K562 (cell line): Measurements from ENCODE around the gene BIRC5. TPM values are rescaled to one million over a fixed set of nuclear protein-coding genes. Genes with fewer than 3 reads are reported as not detected.

ENCODE experiments used
- DMBX1 ChIP-seq: fragments of 250-450 bp; sonication (Bioruptor Pico); IDR thresholded peaks from 2 replicates; pipeline ENCODE4 v1.8.0; 2022; ENCODE audit warnings: inconsistent platforms, mild to moderate bottlenecking, moderate library complexity, borderline replicate concordance
- ETV6 ChIP-seq, 3 experiments: fragments of 150-350 bp in 1 of 3; sonication (generic) in 1 of 3; formaldehyde crosslinking in 1 of 3; IDR thresholded peaks; 2 replicates each; pipeline versions ENCODE4 v1.6.1 to v1.8.0; 2014 to 2022; ENCODE audit warnings: borderline replicate concordance in 2 of 3, low read depth in 2 of 3, antibody characterized with exemption in 1 of 3, low read length in 1 of 3, mild to moderate bottlenecking in 1 of 3, missing genetic modification reagents in 1 of 3
- GABPB2 ChIP-seq: fragments of 250-450 bp; sonication (Bioruptor Pico); conservative IDR thresholded peaks from 2 replicates; pipeline ENCODE4 v1.5.1; 2021; ENCODE audit warnings: mild to moderate bottlenecking
- GTF2E2 ChIP-seq: fragments of 200-800 bp; sonication (Bioruptor generic); IDR thresholded peaks from 2 replicates; pipeline ENCODE4 v1.6.1; 2016; ENCODE audit warnings: missing genetic modification characterization, missing compliant biosample characterization
- ID3 ChIP-seq, 2 experiments: fragments of 250-450 bp in 1 of 2; fragments of 450-650 bp in 1 of 2; sonication (Bioruptor Pico) in 1 of 2; IDR thresholded peaks; 2 replicates each; pipeline versions ENCODE4 v1.6.1 to v1.8.0; 2016 to 2021; ENCODE audit warnings: mild to moderate bottlenecking in 2 of 2, moderate library complexity in 2 of 2, missing compliant biosample characterization in 1 of 2, missing genetic modification characterization in 1 of 2
- KAT2B ChIP-seq: IDR thresholded peaks from one replicate; pipeline ENCODE4 v1.6.1; 2012; ENCODE audit warnings: low read depth, mild to moderate bottlenecking, control low read depth, inconsistent platforms, low read length, moderate library complexity
- KDM1A ChIP-seq, 2 experiments: fragments of 450-650 bp; IDR thresholded peaks; 2 replicates each; pipeline ENCODE4 v1.6.1; 2016; ENCODE audit warnings: mild to moderate bottlenecking in 2 of 2
- NFRKB ChIP-seq: fragments of 450-650 bp; IDR thresholded peaks from 2 replicates; pipeline ENCODE4 v1.6.1; 2016; ENCODE audit warnings: low read depth
- OTX1 ChIP-seq: fragments of 450-650 bp; formaldehyde crosslinking; IDR thresholded peaks from 2 replicates; pipeline ENCODE4 v1.4.0; 2022; ENCODE audit warnings: mild to moderate bottlenecking
- PCBP1 ChIP-seq: fragments of 200-400 bp; formaldehyde crosslinking; IDR thresholded peaks from 2 replicates; pipeline ENCODE4 v1.6.1; 2018; ENCODE audit warnings: mild to moderate bottlenecking, low read depth, low read length; ENCODE audit not compliant: poor library complexity, severe bottlenecking
- PTRF ChIP-seq: fragments of 450-650 bp; IDR thresholded peaks from 2 replicates; pipeline ENCODE4 v1.6.1; 2016; ENCODE audit warnings: mild to moderate bottlenecking, missing genetic modification characterization, missing compliant biosample characterization
- REST ChIP-seq, 2 experiments: fragments of 450-650 bp; formaldehyde crosslinking in 1 of 2; IDR thresholded peaks; 2 replicates each; pipeline versions ENCODE4 v1.4.0 to v1.6.1; 2014 to 2020; ENCODE audit warnings: mild to moderate bottlenecking in 2 of 2, borderline replicate concordance in 1 of 2, low read depth in 1 of 2
- SMAD2 ChIP-seq: fragments of 150-350 bp; IDR thresholded peaks from 2 replicates; pipeline ENCODE4 v1.6.1; 2014; ENCODE audit warnings: low read depth, mild to moderate bottlenecking, low read length
- SMAD4 ChIP-seq: fragments of 250-450 bp; sonication (Bioruptor Pico); conservative IDR thresholded peaks from 2 replicates; pipeline ENCODE4 v1.8.0; 2021; ENCODE audit warnings: inconsistent platforms, mild to moderate bottlenecking, moderate library complexity
- ZKSCAN8 ChIP-seq: fragments of 200-800 bp; sonication (Bioruptor generic); IDR thresholded peaks from 2 replicates; pipeline ENCODE4 v1.6.1; 2016; ENCODE audit warnings: missing genetic modification characterization, missing compliant biosample characterization
- ZNF354B ChIP-seq: fragments of 250-450 bp; sonication (Bioruptor Pico); IDR thresholded peaks from 2 replicates; pipeline ENCODE4 v1.4.0; 2020
- ZNF561 ChIP-seq: fragments of 450-650 bp; formaldehyde crosslinking; conservative IDR thresholded peaks from 2 replicates; pipeline ENCODE4 v1.4.0; 2020; ENCODE audit warnings: mild to moderate bottlenecking, moderate library complexity
- ZNF644 ChIP-seq: fragments of 200-800 bp; sonication (Bioruptor generic); IDR thresholded peaks from 2 replicates; pipeline ENCODE4 v1.6.1; 2016; ENCODE audit warnings: low read depth, missing genetic modification characterization, missing compliant biosample characterization
- ZNF696 ChIP-seq: fragments of 250-450 bp; sonication (Bioruptor Pico); conservative IDR thresholded peaks from 2 replicates; pipeline ENCODE4 v1.4.0; 2020; ENCODE audit warnings: mild to moderate bottlenecking, moderate library complexity
- polyA plus RNA-seq, 8 experiments: library from polyadenylated mRNA; depleted of rRNA in 4 of 8; stranded (reverse) in 5 of 8; unstranded in 3 of 8; fragments of >200 nt; fragmentation: Nextera tagmentation in 2 of 8; fragmentation: Illumina TruSeq in 1 of 8; extraction: Ambion mirVana in 2 of 8; extraction: Trizol in 1 of 8; gene quantifications; 2 replicates each; pipeline versions ENCODE4 v1.2.1 to v1.2.3, GENCODE V29; 2011 to 2014; ENCODE audit warnings: inconsistent platforms in 1 of 8, missing spikeins in 1 of 8
- total RNA-seq, 7 experiments: library from RNA; depleted of rRNA in 6 of 7; stranded (reverse); fragments of >200 nt in 6 of 7; fragmentation: Illumina TruSeq in 2 of 7; extraction: Trizol in 2 of 7; gene quantifications; 2 replicates each; pipeline versions ENCODE4 v1.2.1 to v1.2.3, GENCODE V29; 2011 to 2021; ENCODE audit warnings: low replicate concordance in 1 of 7

Gene BIRC5
- total and polyA plus RNA-seq, 9 of the 15 experiments (the other 6 are each of a cell fraction or from before 2014, with no cell fraction given), result 64.4 to 140 (median 101) TPM

GRCh38 chr17:78250891-78251772 is 37.1 kb downstream of the BIRC5 start (continued):
- TF ChIP-seq OTX1 (CRISPR knock-in tag) (0 out of 2 replicates have a peak, but pooled peaks have one; percentile 44), ZKSCAN8 (CRISPR knock-in tag) (no peak), ZNF354B (no peak), NFRKB (no peak), GABPB2 (CRISPR knock-in tag) (no peak), PTRF (tag) (no peak), ID3 (CRISPR knock-in tag; IDR thresholded peaks at IDR 0.05) (no peak), ID3 (tag; IDR thresholded peaks at IDR 0.05) (peak; percentile 48; the same call in 1 of the 2 replicates), KDM1A (IDR thresholded peaks at IDR 0.05) (no peak), KAT2B (no peak), SMAD4 (CRISPR knock-in tag) (peak; percentile 91), PCBP1 (no peak), SMAD2 (no peak), ZNF696 (CRISPR knock-in tag) (no peak), ZNF644 (no peak), ETV6 (IDR thresholded peaks at IDR 0.05; ENCODE audit: borderline replicate concordance in 1 of 2, low read depth in 2 of 2, low read length in 1 of 2) (no peak), ETV6 (CRISPR knock-in tag; IDR thresholded peaks at IDR 0.05; ENCODE audit: borderline replicate concordance) (no peak), GTF2E2 (tag) (no peak), ZNF561 (no peak), DMBX1 (CRISPR knock-in tag) (peak; percentile 45; the same call in 1 of the 2 replicates), REST (IDR thresholded peaks at IDR 0.05; ENCODE audit: borderline replicate concordance) (peak; percentile 94), REST (CRISPR knock-in tag; IDR thresholded peaks at IDR 0.05; ENCODE audit: low read depth) (no peak)
